ENCODE results near the gene C17orf50.
"Not testable (repeated sequence)": the region's sequence is repeated elsewhere in the genome, so short reads cannot be mapped to it uniquely, and the experiment has no call there.

The C17orf50 gene

GRCh38 chr17:35735036-35735805 is 25.5 kb upstream of the C17orf50 start:
- FAIRE-seq = no peak

GRCh38 chr17:35736236-35736635 is 24.5 kb upstream of the C17orf50 start:
- no peak for FAIRE-seq

GRCh38 chr17:35738519-35739133 is 22.1 kb upstream of the C17orf50 start:
- no peak for FAIRE-seq

- no peak for FAIRE-seq
Measured at GRCh38 chr17:35740216-35740615, 20.5 kb upstream of the C17orf50 start.

GRCh38 chr17:35740997-35741931 is 19.4 kb upstream of the C17orf50 start:
- no peak for FAIRE-seq

- no peak for FAIRE-seq
Measured at GRCh38 chr17:35742496-35742895, 18.2 kb upstream of the C17orf50 start.

- no peak for FAIRE-seq
Measured at GRCh38 chr17:35742896-35743477, 17.7 kb upstream of the C17orf50 start.

- FAIRE-seq = no peak
Measured at GRCh38 chr17:35743626-35744328, 16.9 kb upstream of the C17orf50 start.

GRCh38 chr17:35744830-35745229 is 15.9 kb upstream of the C17orf50 start:
- no peak for FAIRE-seq

GRCh38 chr17:35745246-35745645 is 15.4 kb upstream of the C17orf50 start:
- FAIRE-seq = no peak

- FAIRE-seq = no peak
Measured at GRCh38 chr17:35745749-35746320, 14.9 kb upstream of the C17orf50 start.

GRCh38 chr17:35747540-35748017 is 13.1 kb upstream of the C17orf50 start:
- FAIRE-seq = no peak

GRCh38 chr17:35748341-35748841 is 12.3 kb upstream of the C17orf50 start:
- FAIRE-seq = no peak

- no peak for FAIRE-seq
Measured at GRCh38 chr17:35748979-35749378, 11.7 kb upstream of the C17orf50 start.

GRCh38 chr17:35749560-35750412 is 10.9 kb upstream of the C17orf50 start:
- FAIRE-seq = no peak

GRCh38 chr17:35750526-35751395 is 9.9 kb upstream of the C17orf50 start:
- FAIRE-seq = no peak

- FAIRE-seq = not testable (repeated sequence)
Measured at GRCh38 chr17:35751541-35751940, 9.1 kb upstream of the C17orf50 start.

- no peak for FAIRE-seq
Measured at GRCh38 chr17:35752471-35752870, 8.2 kb upstream of the C17orf50 start.

- no peak for FAIRE-seq
Measured at GRCh38 chr17:35752945-35753764, 7.5 kb upstream of the C17orf50 start, which contains the start of gene GAS2L2. Gene GAS2L2 (minus strand): TSS chr17:35753239. CDS start chr17:35752850, 389 bp downstream.

All from G401.6 (cell line).